Liver (tissue), 2 donors: Measurements from ENCODE around the gene RALGPS1.

Experiments
- TF ChIP-seq, protein P1 (sequence below): fragments of 150-350 bp; IDR thresholded peaks from 2 replicates; pipeline ENCODE4 v1.5.1; 2017; ENCODE audit warnings: improper control_type of control experiment, low read depth, low read length; ENCODE audit not compliant: missing input control
- TF ChIP-seq, protein P2 (sequence below): IDR thresholded peaks from 2 replicates; pipeline ENCODE4 v1.6.1; 2016; ENCODE audit warnings: antibody characterized with exemption
- donor health status: healthy.

GRCh38 chr9:126986506-126986951, 71.9 kb downstream of the RALGPS1 start:
- TF ChIP-seq, protein P1, sequence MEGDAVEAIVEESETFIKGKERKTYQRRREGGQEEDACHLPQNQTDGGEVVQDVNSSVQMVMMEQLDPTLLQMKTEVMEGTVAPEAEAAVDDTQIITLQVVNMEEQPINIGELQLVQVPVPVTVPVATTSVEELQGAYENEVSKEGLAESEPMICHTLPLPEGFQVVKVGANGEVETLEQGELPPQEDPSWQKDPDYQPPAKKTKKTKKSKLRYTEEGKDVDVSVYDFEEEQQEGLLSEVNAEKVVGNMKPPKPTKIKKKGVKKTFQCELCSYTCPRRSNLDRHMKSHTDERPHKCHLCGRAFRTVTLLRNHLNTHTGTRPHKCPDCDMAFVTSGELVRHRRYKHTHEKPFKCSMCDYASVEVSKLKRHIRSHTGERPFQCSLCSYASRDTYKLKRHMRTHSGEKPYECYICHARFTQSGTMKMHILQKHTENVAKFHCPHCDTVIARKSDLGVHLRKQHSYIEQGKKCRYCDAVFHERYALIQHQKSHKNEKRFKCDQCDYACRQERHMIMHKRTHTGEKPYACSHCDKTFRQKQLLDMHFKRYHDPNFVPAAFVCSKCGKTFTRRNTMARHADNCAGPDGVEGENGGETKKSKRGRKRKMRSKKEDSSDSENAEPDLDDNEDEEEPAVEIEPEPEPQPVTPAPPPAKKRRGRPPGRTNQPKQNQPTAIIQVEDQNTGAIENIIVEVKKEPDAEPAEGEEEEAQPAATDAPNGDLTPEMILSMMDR, result no peak
- TF ChIP-seq, protein P2, sequence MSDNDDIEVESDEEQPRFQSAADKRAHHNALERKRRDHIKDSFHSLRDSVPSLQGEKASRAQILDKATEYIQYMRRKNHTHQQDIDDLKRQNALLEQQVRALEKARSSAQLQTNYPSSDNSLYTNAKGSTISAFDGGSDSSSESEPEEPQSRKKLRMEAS, result no peak
